ENCODE results near the gene ASXL1. TPM values are rescaled to one million over a fixed set of nuclear protein-coding genes. Genes with fewer than 3 reads are reported as not detected.

ASXL1 gene
- total RNA-seq, 1 experiment from 2014 or later: 69.9 TPM

DNA sequence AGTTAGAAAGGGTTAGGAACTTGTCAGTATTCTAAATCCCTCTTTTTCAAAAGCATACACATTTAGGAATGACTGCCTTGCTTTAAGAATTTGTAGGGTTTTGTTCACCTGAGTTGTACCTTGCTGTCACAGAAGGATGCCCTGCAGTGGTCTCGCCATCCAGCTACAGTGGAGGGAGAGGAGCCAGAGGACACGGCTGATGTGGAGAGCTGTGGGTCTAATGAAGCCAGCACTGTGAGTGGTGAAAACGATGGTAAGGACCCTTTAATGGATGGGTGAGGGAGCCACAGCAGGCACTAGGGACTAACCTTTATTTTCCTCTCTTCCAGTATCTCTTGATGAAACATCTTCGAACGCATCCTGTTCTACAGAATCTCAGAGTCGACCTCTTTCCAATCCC, 69.9 kb downstream of the ASXL1 start:
- CTCF ChIA-PET: interaction anchor here (0.6 to 1.2 kb wide), 2 partner anchors 27 kb away, joined by 3 to 4 read pairs; no protein-coding TSS in a partner anchor
- Mint-ChIP-seq H3K9me3 (ENCODE audit: unreplicated experiment) (no peaks in the 10 kb centered on the region), H3K4me1 (ENCODE audit: insufficient read depth, unreplicated experiment) (no peaks in the 10 kb centered on the region), H3K27ac (ENCODE audit: low read depth, unreplicated experiment) (no peak overlapping the region), H3K4me3 (ENCODE audit: unreplicated experiment) (no peak overlapping the region), H3K36me3 (ENCODE audit: insufficient read depth, unreplicated experiment) (peaks cover 47% of the 10 kb centered on the region), H3K27me3 (ENCODE audit: insufficient read depth, unreplicated experiment) (no peaks in the 10 kb centered on the region)
- no TSS peak for BruUV-seq (replicated peaks)
- no peak for DNase-seq (ENCODE audit: unreplicated experiment)
- intact Hi-C loops (cut with micrococcal nuclease): no loop called here
- TF ChIP-seq CTCF (IDR thresholded peaks at IDR 0.05; ENCODE audit: unreplicated experiment): no peak
- POLR2A ChIA-PET: interaction anchor here (0.9 kb wide), 1 partner anchor 13 kb away, joined by 3 read pairs; no protein-coding TSS in a partner anchor

DNA sequence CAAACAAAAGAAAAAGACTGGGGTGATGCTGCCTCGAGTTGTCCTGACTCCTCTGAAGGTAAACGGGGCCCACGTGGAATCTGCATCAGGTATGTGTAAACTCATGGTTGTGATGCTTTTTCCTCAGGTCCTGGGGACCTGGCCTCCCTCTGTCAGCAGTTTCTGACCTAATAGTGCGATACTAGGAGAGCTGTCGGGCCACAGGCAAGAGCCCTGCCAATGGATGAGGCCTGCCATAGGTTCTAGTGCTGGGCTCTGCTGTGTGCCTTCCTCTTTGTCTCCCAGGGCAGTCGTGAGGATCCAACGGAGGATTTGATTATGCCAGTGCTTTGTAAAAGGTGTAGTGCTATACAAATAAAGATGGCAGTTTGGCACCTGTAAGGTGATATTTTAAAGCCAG, 71.2 kb downstream of the ASXL1 start:
- ChIA-PET POLR2A (no interaction called here), CTCF (no interaction called here)
- no peak overlapping the region for H3K4me3 Mint-ChIP-seq (ENCODE audit: unreplicated experiment)
- TF ChIP-seq CTCF (IDR thresholded peaks at IDR 0.05; ENCODE audit: unreplicated experiment): no peak
- no peaks in the 10 kb centered on the region for H3K27me3 Mint-ChIP-seq (ENCODE audit: insufficient read depth, unreplicated experiment)
- intact Hi-C loops (cut with micrococcal nuclease): no loop called here
- H3K27ac Mint-ChIP-seq (ENCODE audit: low read depth, unreplicated experiment): no peak overlapping the region
- no peaks in the 10 kb centered on the region for H3K9me3 Mint-ChIP-seq (ENCODE audit: unreplicated experiment)
- BruUV-seq (replicated peaks): no TSS peak
- DNase-seq (ENCODE audit: unreplicated experiment): no peak
- no peaks in the 10 kb centered on the region for H3K4me1 Mint-ChIP-seq (ENCODE audit: insufficient read depth, unreplicated experiment)
- H3K36me3 Mint-ChIP-seq (ENCODE audit: insufficient read depth, unreplicated experiment): peaks cover 57% of the 10 kb centered on the region

DNA sequence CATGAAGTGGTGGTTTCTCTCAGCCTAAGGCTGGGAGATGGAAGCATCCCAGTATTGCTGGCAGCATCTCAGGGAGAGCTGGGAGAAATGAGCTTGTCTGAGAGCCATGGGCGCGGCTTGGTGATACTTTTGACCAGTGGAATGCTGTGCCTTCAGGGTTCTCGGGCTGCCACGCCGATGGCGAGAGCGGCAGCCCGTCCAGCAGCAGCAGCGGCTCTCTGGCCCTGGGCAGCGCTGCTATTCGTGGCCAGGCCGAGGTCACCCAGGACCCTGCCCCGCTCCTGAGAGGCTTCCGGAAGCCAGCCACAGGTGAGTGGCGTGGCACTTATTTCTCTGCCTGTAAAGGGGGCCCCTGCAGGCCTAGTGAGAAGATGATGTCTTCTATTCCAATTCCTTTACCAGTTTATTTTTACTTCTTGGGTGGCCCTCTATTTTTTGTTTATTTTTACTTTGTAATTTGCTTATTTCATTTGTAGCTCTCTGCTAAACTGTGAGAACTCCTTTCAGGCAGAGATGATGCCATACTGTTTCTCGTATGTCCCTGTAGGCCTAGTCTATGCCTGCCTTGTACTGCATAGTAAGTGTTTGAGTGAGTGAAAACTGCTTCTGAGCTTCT, 71.7 kb downstream of the ASXL1 start:
- CTCF ChIA-PET: interaction anchor here (0.6 to 0.9 kb wide), 2 partner anchors 55 to 81 kb away, joined by 3 read pairs; no protein-coding TSS in a partner anchor
- Mint-ChIP-seq H3K9me3 (ENCODE audit: unreplicated experiment) (no peaks in the 10 kb centered on the region), H3K27ac (ENCODE audit: low read depth, unreplicated experiment) (no peak overlapping the region), H3K36me3 (ENCODE audit: insufficient read depth, unreplicated experiment) (peaks cover 62% of the 10 kb centered on the region), H3K27me3 (ENCODE audit: insufficient read depth, unreplicated experiment) (no peaks in the 10 kb centered on the region), H3K4me1 (ENCODE audit: insufficient read depth, unreplicated experiment) (no peaks in the 10 kb centered on the region), H3K4me3 (ENCODE audit: unreplicated experiment) (no peak overlapping the region)
- no peak for TF ChIP-seq CTCF (IDR thresholded peaks at IDR 0.05; ENCODE audit: unreplicated experiment)
- DNase-seq (ENCODE audit: unreplicated experiment): no peak
- no TSS peak for BruUV-seq (replicated peaks)
- POLR2A ChIA-PET: interaction anchor here (1.2 kb wide), 1 partner anchor 14 kb away, joined by 3 read pairs; no protein-coding TSS in a partner anchor
- intact Hi-C loops (cut with micrococcal nuclease): no loop called here

- DNase-seq (ENCODE audit: unreplicated experiment): no peak
- no peaks in the 10 kb centered on the region for H3K4me1 Mint-ChIP-seq (ENCODE audit: insufficient read depth, unreplicated experiment)
- H3K9me3 Mint-ChIP-seq (ENCODE audit: unreplicated experiment): no peaks in the 10 kb centered on the region
- TF ChIP-seq CTCF (IDR thresholded peaks at IDR 0.05; ENCODE audit: unreplicated experiment): no peak
- H3K27ac Mint-ChIP-seq (ENCODE audit: low read depth, unreplicated experiment): no peak overlapping the region
- CTCF ChIA-PET: interaction anchor here (0.5 to 1.4 kb wide), 3 partner anchors 15 to 1448 kb away, joined by 3 to 6 read pairs (median 3); no protein-coding TSS in a partner anchor
- no TSS peak for BruUV-seq (replicated peaks)
- POLR2A ChIA-PET: interaction anchor here (0.8 to 1.2 kb wide), 3 partner anchors 11 to 20 kb away, joined by 3 read pairs; no protein-coding TSS in a partner anchor
- H3K4me3 Mint-ChIP-seq (ENCODE audit: unreplicated experiment): no peak overlapping the region
- no peaks in the 10 kb centered on the region for H3K27me3 Mint-ChIP-seq (ENCODE audit: insufficient read depth, unreplicated experiment)
- intact Hi-C loops (cut with micrococcal nuclease): no loop called here
- peaks cover 78% of the 10 kb centered on the region for H3K36me3 Mint-ChIP-seq (ENCODE audit: insufficient read depth, unreplicated experiment)
Observed at GRCh38 chr20:32431457-32431856, 73.3 kb downstream of the ASXL1 start.
